GM12878 (cell line): ENCODE data around the gene TRIM54. TPM values are rescaled to one million over a fixed set of nuclear protein-coding genes. Genes with fewer than 3 reads are reported as not detected.

ENCODE experiments used
- ATAC-seq: fragments of 200-7000 bp; cut with Tn5 transposase; 3 replicates; pipeline ENCODE4 v1.9.1; 2020; ENCODE audit warnings: mild to moderate bottlenecking, moderate library complexity
- BruUV-seq: library from RNA; stranded (reverse); fragments of 400-500 nt; replicated peaks from 2 replicates; lab custom pipeline; 2021; lab: Mats Ljungman, UMichigan
- CTCF ChIA-PET: fragments of 300-600 bp; sonication (Branson Sonifier 250); formaldehyde crosslinking; extraction: SDS; loops from one replicate; lab custom pipeline; 2021; ENCODE audit warnings: inconsistent platforms; lab: Yijun Ruan, JAX
- POLR2A ChIA-PET: fragments of 350-600 bp; formaldehyde crosslinking; extraction: SDS; loops from one replicate; lab custom pipeline; 2021; ENCODE audit warnings: inconsistent platforms; lab: Charles Lee
- RAD21 ChIA-PET: fragments of 300-600 bp; sonication (Branson Sonifier 250); formaldehyde crosslinking; loops from one replicate; lab custom pipeline; 2023; ENCODE audit warnings: antibody characterized with exemption; ENCODE audit not compliant: unreplicated experiment; lab: Charles Lee
- SMC1A ChIA-PET: fragments of 300-600 bp; sonication (Branson Sonifier 250); formaldehyde crosslinking; loops from one replicate; lab custom pipeline; 2023; ENCODE audit not compliant: unreplicated experiment, uncharacterized antibody; lab: Charles Lee
- DNase-seq: peaks from one replicate; pipeline ENCODE4 v3.0.0-alpha.2; 2011; ENCODE audit warnings: low read depth, low spot score
- FAIRE-seq: peaks from 3 replicates; lab custom pipeline; 2011; peaks lifted over from hg19 to GRCh38; lab: Jason Lieb, UNC
- H2AFZ ChIP-seq: 2 replicates; pipeline ENCODE4 v1.6.0; 2011; ENCODE audit warnings: low read depth, low read length, control low read depth; ENCODE audit not compliant: control insufficient read depth
- H3K27ac ChIP-seq: 2 replicates; pipeline ENCODE4 v1.5.1; 2011; ENCODE audit warnings: control low read depth; ENCODE audit not compliant: control insufficient read depth, insufficient read depth
- H3K27me3 ChIP-seq, 2 experiments: replicated peaks in 1 of 2; 2 replicates each; pipeline versions ENCODE4 v1.6.0 to v1.6.1; 2011; ENCODE audit warnings: low read length in 1 of 2; ENCODE audit not compliant: control insufficient read depth in 2 of 2, insufficient read depth in 2 of 2
- H3K36me3 ChIP-seq, 2 experiments: 2 replicates each; pipeline ENCODE4 v1.5.1; 2011; ENCODE audit warnings: low read length in 1 of 2; ENCODE audit not compliant: control insufficient read depth in 2 of 2, insufficient read depth in 2 of 2
- H3K4me1 ChIP-seq: 2 replicates; pipeline ENCODE4 v1.6.1; 2011; ENCODE audit warnings: mild to moderate bottlenecking, low read length, moderate library complexity, mixed read lengths; ENCODE audit not compliant: control insufficient read depth, insufficient read depth
- H3K4me2 ChIP-seq: 2 replicates; pipeline ENCODE4 v1.6.0; 2011; ENCODE audit warnings: control low read depth; ENCODE audit not compliant: control insufficient read depth, insufficient read depth
- H3K4me3 ChIP-seq: fragments of 200-600 bp; sonication (generic); 2 replicates; pipeline ENCODE4 v1.5.1; 2016
- H3K79me2 ChIP-seq: 2 replicates; pipeline ENCODE4 v1.6.0; 2011; ENCODE audit warnings: low read length; ENCODE audit not compliant: control insufficient read depth, insufficient read depth
- H3K9ac ChIP-seq: 2 replicates; pipeline ENCODE4 v1.8.0; 2011; ENCODE audit warnings: low read length, control low read depth, mixed read lengths; ENCODE audit not compliant: control insufficient read depth, insufficient read depth
- H3K9me3 ChIP-seq: replicated peaks from 3 replicates; pipeline ENCODE4 v1.5.1; 2011; ENCODE audit warnings: mild to moderate bottlenecking, low read length; ENCODE audit not compliant: control insufficient read depth, insufficient read depth
- H4K20me1 ChIP-seq: 2 replicates; pipeline ENCODE4 v1.6.0; 2011; ENCODE audit not compliant: control insufficient read depth, insufficient read depth
- BHLHE40 ChIP-seq, 2 experiments: fragments of 450-650 bp in 1 of 2; IDR thresholded peaks; 2 replicates each; pipeline ENCODE4 v1.6.1; 2011 to 2017; ENCODE audit warnings: low read depth in 2 of 2, borderline replicate concordance in 1 of 2, improper control_type of control experiment in 1 of 2, low read length in 1 of 2, mild to moderate bottlenecking in 1 of 2
- MYC ChIP-seq: IDR thresholded peaks from 2 replicates; pipeline ENCODE4 v1.6.1; 2011; ENCODE audit warnings: mild to moderate bottlenecking, low read length, moderate library complexity, inconsistent platforms; ENCODE audit not compliant: insufficient read depth, insufficient replicate concordance, insufficient read length, severe bottlenecking
- WGBS: methylation state at CpG from one replicate; pipeline ENCODE4 v1.1.6; 2016; ENCODE audit warnings: low lambda C conversion rate; ENCODE audit not compliant: insufficient replicate concordance, insufficient coverage; ENCODE audit errors: missing lambda C conversion rate; 5-methylcytosine and 5-hydroxymethylcytosine counted together
- in situ Hi-C: fragments of 300-500 bp; cut with MboI; formaldehyde crosslinking; loops from 9 replicates; pipeline ENCODE4 v1.14.3; 2018; ENCODE audit warnings: mixed read lengths
- intact Hi-C: fragments of 100-400 bp; cut with micrococcal nuclease; formaldehyde crosslinking; loops from one replicate; pipeline ENCODE4 v1.14.2; 2022; ENCODE audit not compliant: unreplicated experiment
- polyA plus RNA-seq, 11 experiments: library from polyadenylated mRNA; depleted of rRNA in 4 of 11; unstranded in 6 of 11; stranded (reverse) in 5 of 11; fragments of >200 nt; fragmentation: Nextera tagmentation in 4 of 11; fragmentation: Illumina TruSeq in 1 of 11; extraction: Ambion mirVana in 4 of 11; extraction: Trizol in 1 of 11; gene quantifications; 1 replicate in 1 of 11; 2 replicates in 10 of 11; pipeline versions ENCODE4 v1.2.1 to v1.2.3, GENCODE V29; 2011 to 2016; ENCODE audit warnings: inconsistent platforms in 2 of 11, missing spikeins in 2 of 11, low read depth in 1 of 11
- total RNA-seq, 4 experiments: library from RNA; depleted of rRNA in 3 of 4; stranded (reverse); fragments of >200 nt in 3 of 4; fragmentation: Illumina TruSeq in 1 of 4; extraction: Trizol in 1 of 4; gene quantifications; 2 replicates each; pipeline versions ENCODE4 v1.2.1 to v1.2.3, GENCODE V29; 2013 to 2021
- TF ChIP-seq, protein P1 (sequence below): IDR thresholded peaks from 2 replicates; pipeline ENCODE4 v1.6.1; 2011; ENCODE audit warnings: borderline replicate concordance, low read depth, mild to moderate bottlenecking, moderate library complexity, low read length; ENCODE audit not compliant: insufficient read depth, poor library complexity, severe bottlenecking

TRIM54 gene
- total and polyA plus RNA-seq, 10 of the 15 experiments (the other 5 are each of a cell fraction or from before 2014, with no cell fraction given) = 0.03 to 0.08 TPM; not detected in 8

DNA sequence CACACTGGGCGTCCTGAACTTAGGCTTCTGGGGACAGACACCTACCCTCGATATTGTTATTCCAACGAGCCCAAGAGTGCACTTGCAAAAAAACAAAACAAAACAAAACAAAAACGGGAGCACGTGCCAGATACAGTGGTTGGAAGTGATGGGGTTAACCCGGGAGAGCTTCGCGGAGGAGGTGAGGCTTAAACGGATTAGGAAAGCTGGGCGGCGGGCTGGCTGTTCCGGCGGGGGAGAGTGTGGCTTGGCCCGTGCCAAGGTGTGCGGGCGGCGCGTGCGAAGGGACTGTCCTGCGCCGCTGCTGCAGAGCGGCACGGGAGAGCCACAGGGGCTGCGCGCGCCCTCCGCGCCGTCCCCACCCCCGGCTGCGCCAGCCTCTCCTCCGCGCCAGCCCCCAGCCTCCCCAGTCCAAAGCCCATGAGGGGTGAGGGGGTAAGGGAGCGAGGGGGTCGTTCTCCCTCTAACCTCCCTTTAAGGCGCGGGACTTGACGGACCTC is 17.9 kb upstream of the TRIM54 start:
- ChIA-PET RAD21 (interaction anchor here (1.9 to 3.6 kb wide), 2 partner anchors 9 to 16 kb away, joined by 5 to 16 read pairs; no protein-coding TSS in a partner anchor), POLR2A (interaction anchor here (0.9 kb wide), 1 partner anchor 626 kb away, joined by 3 read pairs; the partner anchor contains the start of genes BABAM2 and RBKS), SMC1A (interaction anchor here (0.6 to 4.2 kb wide), 2 partner anchors 15 to 319 kb away, joined by 3 to 20 read pairs; no protein-coding TSS in a partner anchor), CTCF (interaction anchor here (0.7 to 7.9 kb wide), 5 partner anchors 9 to 131 kb away, joined by 3 to 52 read pairs (median 6); no protein-coding TSS in a partner anchor)
- Histone ChIP-seq H3K4me1 (peaks cover 18% of the 10 kb centered on the region), H3K27ac (no peak overlapping the region), H2AFZ (peak overlapping the region; percentile 79), H4K20me1 (no peaks in the 10 kb centered on the region), H3K9ac (no peak overlapping the region; the same call in 1 of the 2 replicates), H3K27me3 (peaks cover 24 to 41% of the 10 kb centered on the region in 2 experiments), H3K79me2 (no peaks in the 10 kb centered on the region), H3K36me3 (no peaks in the 10 kb centered on the region), H3K4me2 (peak overlapping the region; percentile 98), H3K9me3 (no peaks in the 10 kb centered on the region), H3K4me3 (peak overlapping the region; percentile 76)
- in situ Hi-C loops = no loop called here
- no TSS peak for BruUV-seq
- 5% methylated on average over 37 of the region's 38 CpGs for WGBS
- ATAC-seq = peak; percentile 62
- DNase-seq = no peak
- TF ChIP-seq BHLHE40 (IDR thresholded peaks at IDR 0.05; ENCODE audit: borderline replicate concordance in 1 of 2, low read depth in 2 of 2, low read length in 1 of 2) (peak; percentile 58 to 89; a peak in 3 of 4 replicates), MYC (no peak)
- TF ChIP-seq, protein P1, sequence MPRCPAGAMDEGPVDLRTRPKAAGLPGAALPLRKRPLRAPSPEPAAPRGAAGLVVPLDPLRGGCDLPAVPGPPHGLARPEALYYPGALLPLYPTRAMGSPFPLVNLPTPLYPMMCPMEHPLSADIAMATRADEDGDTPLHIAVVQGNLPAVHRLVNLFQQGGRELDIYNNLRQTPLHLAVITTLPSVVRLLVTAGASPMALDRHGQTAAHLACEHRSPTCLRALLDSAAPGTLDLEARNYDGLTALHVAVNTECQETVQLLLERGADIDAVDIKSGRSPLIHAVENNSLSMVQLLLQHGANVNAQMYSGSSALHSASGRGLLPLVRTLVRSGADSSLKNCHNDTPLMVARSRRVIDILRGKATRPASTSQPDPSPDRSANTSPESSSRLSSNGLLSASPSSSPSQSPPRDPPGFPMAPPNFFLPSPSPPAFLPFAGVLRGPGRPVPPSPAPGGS = no peak
- intact Hi-C loops = no loop called here
- no peak for FAIRE-seq
